Measurements from ENCODE around the gene COQ9. TPM values are rescaled to one million over a fixed set of nuclear protein-coding genes. Genes with fewer than 3 reads are reported as not detected.
"Not testable (repeated sequence)": the region's sequence is repeated elsewhere in the genome, so short reads cannot be mapped to it uniquely, and the experiment has no call there.

COQ9 gene
- total and polyA plus RNA-seq, 5 donors from 2014 or later, result 18.5 to 33.6 (median 26.4) TPM

DNA sequence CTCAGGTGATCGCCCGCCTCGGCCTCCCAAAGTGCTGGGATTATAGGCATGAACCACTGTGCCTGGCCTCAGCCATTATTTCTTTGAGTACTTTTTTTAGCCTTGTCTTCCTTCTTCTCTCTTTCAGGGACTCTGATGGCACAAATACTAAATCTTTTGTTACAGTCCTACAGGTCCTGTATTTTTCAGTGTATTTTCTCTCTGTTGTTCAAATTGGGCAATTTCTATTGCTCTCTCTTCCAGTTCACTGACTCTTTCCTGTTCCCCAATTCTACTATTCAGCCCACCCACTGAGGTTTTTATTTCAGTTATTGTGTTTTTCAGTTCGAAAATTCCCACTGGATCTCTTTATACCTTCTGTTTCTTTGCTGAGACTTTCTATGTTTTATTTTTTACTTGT, 46.5 kb downstream of the COQ9 start:
- no peaks in the 10 kb centered on the region for H3K4me1 Mint-ChIP-seq
- ATAC-seq (ENCODE audit: low read depth in 2 of 2), result no peak

DNA sequence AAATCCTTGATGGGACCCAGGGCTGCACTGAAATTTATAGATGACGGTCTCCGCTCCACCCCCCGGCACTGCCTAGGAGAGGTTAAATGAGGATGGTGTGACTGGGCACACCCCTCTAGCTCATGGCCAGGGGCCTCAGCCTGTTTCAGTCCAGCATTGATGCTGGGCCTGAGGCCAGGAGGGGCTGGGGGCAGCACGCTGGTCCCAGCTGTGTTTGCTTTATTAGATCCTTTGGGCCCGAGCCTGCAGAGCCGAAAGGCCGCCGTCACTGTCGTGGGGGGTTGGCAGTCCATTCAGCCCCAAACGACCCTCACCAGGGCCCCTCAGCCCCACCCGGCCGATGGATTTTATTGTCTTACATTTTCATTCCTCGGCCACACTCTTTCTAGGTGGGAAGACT, 49.8 kb downstream of the COQ9 start:
- ATAC-seq (ENCODE audit: low read depth in 2 of 2), result no peak
- no peak for DNase-seq

More for the DNA sequence above, 46.5 kb downstream of the COQ9 start:
- no peak for DNase-seq
- no peak overlapping the region for H3K4me3 Mint-ChIP-seq
- Histone ChIP-seq H3K36me3 (ENCODE audit: control insufficient read depth, insufficient read depth, low read length) (no peaks in the 10 kb centered on the region), H3K27me3 (ENCODE audit: control insufficient read depth, insufficient read depth, low read length) (no peaks in the 10 kb centered on the region), H3K9me3 (ENCODE audit: control insufficient read depth in 2 of 2, low read length in 2 of 2) (no peaks in the 10 kb centered on the region), H3K4me3 (ENCODE audit: low read depth, low read length) (no peak overlapping the region), H3K4me1 (ENCODE audit: control insufficient read depth, insufficient read depth, low read length, poor library complexity, severe bottlenecking) (no peaks in the 10 kb centered on the region), H3K27ac (ENCODE audit: insufficient read depth, low read length, poor library complexity, severe bottlenecking) (no peak overlapping the region)
- H3K36me3 Mint-ChIP-seq, result no peaks in the 10 kb centered on the region
- no peak overlapping the region for H3K27ac Mint-ChIP-seq
- peaks cover 0 to under 1% (median 0%) of the 10 kb centered on the region in 7 donors for H3K9me3 Mint-ChIP-seq
- peaks cover 29% of the 10 kb centered on the region for H3K27me3 Mint-ChIP-seq

DNA sequence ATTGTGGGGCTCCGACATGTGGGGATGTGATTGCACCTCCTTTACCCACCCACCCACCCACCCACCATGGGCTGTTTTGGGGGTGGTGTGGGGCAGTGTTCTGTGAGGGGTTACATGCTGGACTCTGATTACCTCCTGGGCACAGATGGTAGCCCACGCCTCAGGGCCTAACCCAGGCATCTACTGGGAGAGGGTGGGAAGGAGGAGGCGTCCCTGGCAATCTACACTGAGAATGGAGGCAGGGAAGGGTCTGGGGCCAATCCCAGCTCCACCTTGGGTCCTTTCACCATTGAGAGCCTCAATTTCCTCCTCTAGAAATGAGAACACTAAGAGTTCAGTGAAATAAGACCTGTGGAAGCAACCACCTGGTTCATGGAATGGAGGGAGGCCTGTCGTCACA, 50.8 kb downstream of the COQ9 start:
- DNase-seq, result no peak
- no peak overlapping the region for H3K27ac Mint-ChIP-seq
- no peak overlapping the region for H3K27ac ChIP-seq (ENCODE audit: insufficient read depth, low read length, poor library complexity, severe bottlenecking)
- H3K4me3 ChIP-seq (ENCODE audit: low read depth, low read length), result no peak overlapping the region
- H3K4me3 Mint-ChIP-seq, result no peak overlapping the region
- peaks cover 12% of the 10 kb centered on the region for H3K27me3 Mint-ChIP-seq
- no peaks in the 10 kb centered on the region for H3K36me3 ChIP-seq (ENCODE audit: control insufficient read depth, insufficient read depth, low read length)
- ATAC-seq (ENCODE audit: low read depth in 2 of 2), result no peak
- no peaks in the 10 kb centered on the region for H3K9me3 ChIP-seq (ENCODE audit: control insufficient read depth in 2 of 2, low read length in 2 of 2)
- H3K36me3 Mint-ChIP-seq, result no peaks in the 10 kb centered on the region
- H3K27me3 ChIP-seq (ENCODE audit: control insufficient read depth, insufficient read depth, low read length), result no peaks in the 10 kb centered on the region
- H3K4me1 ChIP-seq (ENCODE audit: control insufficient read depth, insufficient read depth, low read length, poor library complexity, severe bottlenecking), result no peaks in the 10 kb centered on the region
- H3K9me3 Mint-ChIP-seq, result no peaks in the 10 kb centered on the region
- peaks cover 0 to 6% (median 0%) of the 10 kb centered on the region in 4 donors for H3K4me1 Mint-ChIP-seq

More for the DNA sequence above, 49.8 kb downstream of the COQ9 start:
- Mint-ChIP-seq H3K36me3 (no peaks in the 10 kb centered on the region), H3K27ac (no peak overlapping the region), H3K9me3 (no peaks in the 10 kb centered on the region), H3K4me1 (peaks cover 0 to 6% (median 0%) of the 10 kb centered on the region in 4 donors), H3K27me3 (peaks cover 15% of the 10 kb centered on the region), H3K4me3 (no peak overlapping the region)
- H3K27me3 ChIP-seq (ENCODE audit: control insufficient read depth, insufficient read depth, low read length), result no peaks in the 10 kb centered on the region
- H3K36me3 ChIP-seq (ENCODE audit: control insufficient read depth, insufficient read depth, low read length), result no peaks in the 10 kb centered on the region
- H3K4me1 ChIP-seq (ENCODE audit: control insufficient read depth, insufficient read depth, low read length, poor library complexity, severe bottlenecking), result no peaks in the 10 kb centered on the region
- H3K9me3 ChIP-seq (ENCODE audit: control insufficient read depth in 2 of 2, low read length in 2 of 2), result no peaks in the 10 kb centered on the region
- H3K4me3 ChIP-seq (ENCODE audit: low read depth, low read length), result no peak overlapping the region
- H3K27ac ChIP-seq (ENCODE audit: insufficient read depth, low read length, poor library complexity, severe bottlenecking), result no peak overlapping the region

DNA sequence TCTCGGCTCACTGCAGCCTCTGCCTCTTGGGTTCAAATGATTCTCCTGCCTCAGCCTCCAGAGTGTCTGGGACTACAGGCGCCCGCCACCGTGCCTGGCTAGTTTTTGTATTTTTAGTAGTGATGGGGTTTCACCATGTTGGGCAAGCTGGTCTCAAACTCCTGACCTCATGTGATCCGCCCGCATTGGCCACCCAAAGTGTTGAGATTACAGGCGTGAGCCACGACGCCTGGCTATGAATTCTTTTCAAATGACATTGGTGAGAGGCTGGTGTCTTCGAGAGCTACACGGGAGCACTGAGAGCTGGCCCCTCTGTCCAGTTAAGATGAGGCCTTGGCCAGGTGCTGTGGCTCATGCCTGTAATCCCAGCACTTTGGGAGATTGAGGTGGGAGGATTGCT, 52.7 kb downstream of the COQ9 start:
- H3K4me1 Mint-ChIP-seq; ATAC-seq (ENCODE audit: low read depth in 2 of 2); H3K27ac Mint-ChIP-seq: not testable (repeated sequence)

DNA sequence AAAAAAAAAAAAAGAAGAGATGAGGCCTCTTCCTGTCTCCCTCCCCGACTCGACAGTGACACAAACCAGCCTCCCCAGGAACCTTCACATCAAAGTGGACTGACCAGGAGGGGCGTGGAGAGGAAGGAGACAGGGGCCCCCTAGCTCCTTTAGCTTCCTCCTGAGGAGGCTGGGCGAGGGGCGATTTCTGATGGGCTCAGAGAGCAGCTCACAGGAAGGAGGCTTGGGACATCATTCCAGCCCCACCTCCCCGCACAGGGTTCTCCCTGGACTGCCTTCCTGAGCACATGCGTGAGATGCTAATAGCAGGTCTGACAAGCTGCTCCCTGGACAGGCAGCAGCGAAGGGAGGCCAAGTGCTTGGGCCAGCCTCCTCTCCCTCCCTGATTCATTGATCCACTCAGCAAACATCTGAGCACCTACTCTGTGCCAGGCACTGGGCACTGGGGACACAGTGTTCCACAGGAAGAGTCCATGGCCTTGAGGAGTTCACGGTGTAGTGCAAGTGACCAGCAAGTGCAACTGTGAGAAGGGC, 53.4 kb downstream of the COQ9 start:
- Histone ChIP-seq H3K27me3 (ENCODE audit: control insufficient read depth, insufficient read depth, low read length) (no peaks in the 10 kb centered on the region), H3K4me3 (ENCODE audit: low read depth, low read length) (no peak overlapping the region), H3K36me3 (ENCODE audit: control insufficient read depth, insufficient read depth, low read length) (no peaks in the 10 kb centered on the region), H3K9me3 (ENCODE audit: control insufficient read depth in 2 of 2, low read length in 2 of 2) (no peaks in the 10 kb centered on the region), H3K4me1 (ENCODE audit: control insufficient read depth, insufficient read depth, low read length, poor library complexity, severe bottlenecking) (no peaks in the 10 kb centered on the region), H3K27ac (ENCODE audit: insufficient read depth, low read length, poor library complexity, severe bottlenecking) (no peak overlapping the region)
- H3K9me3 Mint-ChIP-seq, result no peaks in the 10 kb centered on the region
- peak in 1 of 3 donors; percentile 36 for DNase-seq
- no peaks in the 10 kb centered on the region for H3K27me3 Mint-ChIP-seq
- no peak for ATAC-seq (ENCODE audit: low read depth in 2 of 2)
- peaks cover 0 to 6% (median 0%) of the 10 kb centered on the region in 4 donors for H3K4me1 Mint-ChIP-seq
- no peak overlapping the region for H3K4me3 Mint-ChIP-seq
- no peaks in the 10 kb centered on the region for H3K36me3 Mint-ChIP-seq
- peak overlapping the region in 2 of 3 donors; percentile 49 to 59 for H3K27ac Mint-ChIP-seq

More for the DNA sequence above, 52.7 kb downstream of the COQ9 start:
- H3K4me1 ChIP-seq (ENCODE audit: control insufficient read depth, insufficient read depth, low read length, poor library complexity, severe bottlenecking); H3K9me3 Mint-ChIP-seq; H3K4me3 ChIP-seq (ENCODE audit: low read depth, low read length); H3K27ac ChIP-seq (ENCODE audit: insufficient read depth, low read length, poor library complexity, severe bottlenecking); DNase-seq; H3K36me3 ChIP-seq (ENCODE audit: control insufficient read depth, insufficient read depth, low read length); H3K27me3 Mint-ChIP-seq; H3K27me3 ChIP-seq (ENCODE audit: control insufficient read depth, insufficient read depth, low read length); H3K36me3 Mint-ChIP-seq; H3K4me3 Mint-ChIP-seq; H3K9me3 ChIP-seq (ENCODE audit: control insufficient read depth in 2 of 2, low read length in 2 of 2): not testable (repeated sequence)

DNA sequence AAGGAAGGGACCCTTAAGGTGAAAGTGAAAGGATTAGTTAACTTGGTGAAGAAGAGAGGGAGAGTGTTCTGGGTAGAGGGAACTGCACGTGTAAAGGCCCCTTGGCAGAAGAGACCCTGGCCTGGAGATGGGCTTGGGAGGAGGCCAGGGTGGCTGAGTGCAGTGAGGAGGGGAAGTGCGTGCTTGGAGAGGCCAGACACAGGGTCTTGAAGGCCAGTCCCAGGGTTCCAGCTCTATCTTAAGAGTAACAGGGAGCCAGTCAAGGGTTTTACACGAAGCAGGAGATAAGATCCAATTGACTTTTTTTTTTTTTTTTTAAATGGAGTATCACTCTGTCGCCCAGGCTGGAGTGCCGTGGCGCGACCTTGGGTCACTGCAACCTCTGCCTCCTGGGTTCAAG, 54.2 kb downstream of the COQ9 start:
- no peak overlapping the region for H3K4me3 ChIP-seq (ENCODE audit: low read depth, low read length)
- H3K9me3 ChIP-seq (ENCODE audit: control insufficient read depth in 2 of 2, low read length in 2 of 2), result no peaks in the 10 kb centered on the region
- peak overlapping the region in 1 of 3 donors; percentile 25 for H3K27ac Mint-ChIP-seq
- no peaks in the 10 kb centered on the region for H3K27me3 ChIP-seq (ENCODE audit: control insufficient read depth, insufficient read depth, low read length)
- ATAC-seq (ENCODE audit: low read depth in 2 of 2) (no peak), DNase-seq (no peak)
- H3K9me3 Mint-ChIP-seq, result no peaks in the 10 kb centered on the region
- peaks cover 0 to 6% (median 0%) of the 10 kb centered on the region in 4 donors for H3K4me1 Mint-ChIP-seq
- no peaks in the 10 kb centered on the region for H3K36me3 Mint-ChIP-seq
- no peak overlapping the region for H3K27ac ChIP-seq (ENCODE audit: insufficient read depth, low read length, poor library complexity, severe bottlenecking)
- no peaks in the 10 kb centered on the region for H3K4me1 ChIP-seq (ENCODE audit: control insufficient read depth, insufficient read depth, low read length, poor library complexity, severe bottlenecking)
- no peaks in the 10 kb centered on the region for H3K36me3 ChIP-seq (ENCODE audit: control insufficient read depth, insufficient read depth, low read length)
- no peak overlapping the region for H3K4me3 Mint-ChIP-seq
- H3K27me3 Mint-ChIP-seq, result no peaks in the 10 kb centered on the region

DNA sequence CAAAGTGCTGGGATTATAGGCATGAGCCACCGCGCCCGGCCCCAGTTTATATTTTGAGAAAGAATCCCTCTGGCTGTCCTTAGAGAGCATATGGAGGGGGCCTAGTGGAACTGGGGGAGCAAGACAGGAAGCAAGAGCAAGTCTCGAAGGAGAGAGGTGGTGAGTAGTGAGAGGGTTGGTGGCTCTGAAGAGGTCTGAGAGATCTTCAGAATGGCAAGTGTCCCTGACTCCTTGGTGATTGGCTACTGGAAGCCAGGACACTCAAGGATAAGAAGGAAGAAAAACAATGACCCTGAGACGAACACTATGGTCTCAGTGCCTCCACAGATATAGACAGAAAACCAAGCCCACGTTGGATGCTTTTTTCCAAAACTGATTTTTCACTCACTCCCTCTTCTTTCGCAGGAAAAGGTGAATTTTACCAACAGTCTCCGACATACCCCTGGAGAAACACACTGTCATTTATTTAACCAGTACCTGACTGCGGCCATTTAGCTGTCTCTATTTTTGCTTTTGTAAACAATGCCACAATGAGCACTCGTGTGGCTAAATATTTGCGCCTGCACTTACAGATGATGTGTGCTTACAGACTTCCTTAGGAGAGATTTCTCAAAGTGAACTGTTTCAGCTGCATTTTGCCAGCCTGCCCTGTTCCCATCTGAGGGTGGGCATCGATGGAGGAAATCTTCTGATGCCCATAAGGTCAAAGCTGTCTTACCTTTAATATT, 54.9 kb downstream of the COQ9 start:
- Mint-ChIP-seq H3K4me1 (peaks cover 0 to 6% (median 0%) of the 10 kb centered on the region in 4 donors), H3K27ac (no peak overlapping the region), H3K36me3 (no peaks in the 10 kb centered on the region), H3K4me3 (no peak overlapping the region), H3K9me3 (no peaks in the 10 kb centered on the region), H3K27me3 (peaks cover 5% of the 10 kb centered on the region)
- Histone ChIP-seq H3K9me3 (ENCODE audit: control insufficient read depth in 2 of 2, low read length in 2 of 2) (no peaks in the 10 kb centered on the region), H3K27me3 (ENCODE audit: control insufficient read depth, insufficient read depth, low read length) (no peaks in the 10 kb centered on the region), H3K36me3 (ENCODE audit: control insufficient read depth, insufficient read depth, low read length) (no peaks in the 10 kb centered on the region), H3K4me3 (ENCODE audit: low read depth, low read length) (no peak overlapping the region), H3K4me1 (ENCODE audit: control insufficient read depth, insufficient read depth, low read length, poor library complexity, severe bottlenecking) (no peaks in the 10 kb centered on the region), H3K27ac (ENCODE audit: insufficient read depth, low read length, poor library complexity, severe bottlenecking) (no peak overlapping the region)
- no peak for DNase-seq
- no peak for ATAC-seq (ENCODE audit: low read depth in 2 of 2)

DNA sequence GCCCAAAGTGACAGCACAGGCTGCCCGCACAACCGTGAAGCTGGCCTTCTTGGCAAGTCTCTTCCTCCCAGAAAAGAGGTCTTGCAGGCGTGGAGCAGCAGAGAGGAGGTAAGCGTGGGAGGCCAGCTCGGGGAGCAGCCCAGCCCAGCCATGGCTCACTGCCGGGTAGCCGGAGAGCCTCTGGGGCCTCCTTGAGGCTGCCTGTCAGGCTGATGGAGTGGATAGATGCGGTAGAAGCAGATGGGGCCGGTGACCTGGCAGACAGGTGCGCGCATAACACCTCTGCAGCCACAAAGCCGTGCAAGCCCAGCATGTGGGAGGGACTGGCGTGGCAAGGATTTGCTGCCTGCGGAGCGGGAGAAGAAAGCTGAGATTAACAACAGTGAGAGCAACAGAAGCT, 56.1 kb downstream of the COQ9 start:
- Mint-ChIP-seq H3K27ac (no peak overlapping the region), H3K27me3 (peaks cover 5% of the 10 kb centered on the region), H3K36me3 (no peaks in the 10 kb centered on the region), H3K4me3 (no peak overlapping the region), H3K9me3 (no peaks in the 10 kb centered on the region), H3K4me1 (peaks cover 0 to 6% (median 0%) of the 10 kb centered on the region in 4 donors)
- H3K27ac ChIP-seq (ENCODE audit: insufficient read depth, low read length, poor library complexity, severe bottlenecking), result no peak overlapping the region
- H3K9me3 ChIP-seq (ENCODE audit: control insufficient read depth in 2 of 2, low read length in 2 of 2), result no peaks in the 10 kb centered on the region
- ATAC-seq (ENCODE audit: low read depth in 2 of 2), result no peak
- H3K36me3 ChIP-seq (ENCODE audit: control insufficient read depth, insufficient read depth, low read length), result no peaks in the 10 kb centered on the region
- H3K4me3 ChIP-seq (ENCODE audit: low read depth, low read length), result no peak overlapping the region
- no peaks in the 10 kb centered on the region for H3K27me3 ChIP-seq (ENCODE audit: control insufficient read depth, insufficient read depth, low read length)
- no peaks in the 10 kb centered on the region for H3K4me1 ChIP-seq (ENCODE audit: control insufficient read depth, insufficient read depth, low read length, poor library complexity, severe bottlenecking)
- DNase-seq, result no peak

Data from CD4-positive, CD25-positive, alpha-beta regulatory T cell (primary cell).